K562 (cell line): ENCODE results near the gene JPH2. TPM values are rescaled to one million over a fixed set of nuclear protein-coding genes. Genes with fewer than 3 reads are reported as not detected.
A peak's percentile ranks its signal among the peaks of the same experiment; 100 is the strongest.

Source experiments
- CCAR2 ChIP-seq: fragments of 200-400 bp; formaldehyde crosslinking; IDR thresholded peaks from 2 replicates; pipeline ENCODE4 v1.6.1; 2017; ENCODE audit warnings: mild to moderate bottlenecking, low read depth, low read length
- HINFP ChIP-seq: fragments of 450-650 bp; conservative IDR thresholded peaks from 2 replicates; pipeline ENCODE4 v1.6.1; 2016; ENCODE audit warnings: missing genetic modification characterization, low read depth, mild to moderate bottlenecking, control low read depth, missing compliant biosample characterization
- MAFK ChIP-seq: IDR thresholded peaks from 2 replicates; pipeline ENCODE4 v1.6.1; 2011; ENCODE audit warnings: low read length, improper control_type of control experiment
- MYBL2 ChIP-seq, 2 experiments: fragments of 450-650 bp in 1 of 2; sonication (generic) in 1 of 2; formaldehyde crosslinking in 1 of 2; IDR thresholded peaks; 2 replicates each; pipeline versions ENCODE4 v1.6.1 to v1.8.1; 2017 to 2022; ENCODE audit warnings: borderline replicate concordance in 1 of 2, inconsistent platforms in 1 of 2, low read depth in 1 of 2, mild to moderate bottlenecking in 1 of 2, missing genetic modification reagents in 1 of 2, moderate library complexity in 1 of 2
- SMARCA4 ChIP-seq: fragments of 450-650 bp; IDR thresholded peaks from 2 replicates; pipeline ENCODE4 v1.6.1; 2016
- SREBF1 ChIP-seq: fragments of 150-350 bp; IDR thresholded peaks from 2 replicates; pipeline ENCODE4 v1.6.1; 2014; ENCODE audit warnings: antibody characterized with exemption, low read depth, low read length, borderline replicate concordance
- TBL1XR1 ChIP-seq, 2 experiments: IDR thresholded peaks; 2 replicates each; pipeline ENCODE4 v1.6.1; 2012; ENCODE audit warnings: improper control_type of control experiment in 2 of 2, low read length in 2 of 2, mild to moderate bottlenecking in 1 of 2
- ZKSCAN8 ChIP-seq: fragments of 200-800 bp; sonication (Bioruptor generic); IDR thresholded peaks from 2 replicates; pipeline ENCODE4 v1.6.1; 2016; ENCODE audit warnings: missing genetic modification characterization, missing compliant biosample characterization
- ZNF133 ChIP-seq: fragments of 250-450 bp; sonication (Bioruptor Pico); IDR thresholded peaks from 2 replicates; pipeline ENCODE4 v1.4.0; 2020; ENCODE audit warnings: mild to moderate bottlenecking
- ZNF165 ChIP-seq: fragments of 250-450 bp; sonication (Bioruptor Pico); IDR thresholded peaks from 2 replicates; pipeline ENCODE4 v1.4.0; 2020; ENCODE audit warnings: borderline replicate concordance
- ZNF174 ChIP-seq: fragments of 250-450 bp; sonication (Bioruptor Pico); IDR thresholded peaks from 2 replicates; pipeline ENCODE4 v1.4.0; 2020; ENCODE audit warnings: mild to moderate bottlenecking
- ZNF316 ChIP-seq: fragments of 450-650 bp; IDR thresholded peaks from 2 replicates; pipeline ENCODE4 v1.6.1; 2016
- ZNF592 ChIP-seq: fragments of 450-650 bp; IDR thresholded peaks from 2 replicates; pipeline ENCODE4 v1.6.1; 2017; ENCODE audit warnings: antibody characterized with exemption, mild to moderate bottlenecking
- ZNF740 ChIP-seq, 3 experiments: fragments of 200-800 bp in 1 of 3; sonication (Bioruptor generic) in 1 of 3; sonication (generic) in 1 of 3; formaldehyde crosslinking in 1 of 3; IDR thresholded peaks; 2 replicates each; pipeline versions ENCODE4 v1.6.1 to v1.8.0; 2016 to 2022; ENCODE audit warnings: mild to moderate bottlenecking in 2 of 3, missing compliant biosample characterization in 2 of 3, missing genetic modification characterization in 2 of 3, missing genetic modification reagents in 1 of 3
- ZZZ3 ChIP-seq: fragments of 450-650 bp; IDR thresholded peaks from 2 replicates; pipeline ENCODE4 v1.6.1; 2016; ENCODE audit warnings: antibody characterized with exemption, mild to moderate bottlenecking, moderate library complexity
- polyA plus RNA-seq, 8 experiments: library from polyadenylated mRNA; depleted of rRNA in 4 of 8; stranded (reverse) in 5 of 8; unstranded in 3 of 8; fragments of >200 nt; fragmentation: Nextera tagmentation in 2 of 8; fragmentation: Illumina TruSeq in 1 of 8; extraction: Ambion mirVana in 2 of 8; extraction: Trizol in 1 of 8; gene quantifications; 2 replicates each; pipeline versions ENCODE4 v1.2.1 to v1.2.3, GENCODE V29; 2011 to 2014; ENCODE audit warnings: inconsistent platforms in 1 of 8, missing spikeins in 1 of 8
- total RNA-seq, 7 experiments: library from RNA; depleted of rRNA in 6 of 7; stranded (reverse); fragments of >200 nt in 6 of 7; fragmentation: Illumina TruSeq in 2 of 7; extraction: Trizol in 2 of 7; gene quantifications; 2 replicates each; pipeline versions ENCODE4 v1.2.1 to v1.2.3, GENCODE V29; 2011 to 2021; ENCODE audit warnings: low replicate concordance in 1 of 7

JPH2 gene
- total and polyA plus RNA-seq, 9 of the 15 experiments (the other 6 are each of a cell fraction or from before 2014, with no cell fraction given), result not detected

GRCh38 chr20:44097521-44098255 lies 89.3 kb downstream of the JPH2 start (continued):
- peak; percentile 64; the same call in 1 of the 2 replicates for TF ChIP-seq ZNF592
- peak; percentile 66; the same call in 1 of the 2 replicates for TF ChIP-seq MAFK
- TF ChIP-seq HINFP, result peak; percentile 40; the same call in 1 of the 2 replicates
- no peak for TF ChIP-seq CCAR2
- TF ChIP-seq ZZZ3, result no peak
- peak; percentile 11; the same call in 1 of the 2 replicates for TF ChIP-seq SMARCA4
- no peak for TF ChIP-seq SREBF1
- no peak for TF ChIP-seq MYBL2 (IDR thresholded peaks at IDR 0.05; ENCODE audit: low read depth)
- TF ChIP-seq MYBL2 (CRISPR knock-in tag; IDR thresholded peaks at IDR 0.05; ENCODE audit: borderline replicate concordance), result no peak
- no peak for TF ChIP-seq ZNF133
- no peak for TF ChIP-seq ZNF740 (CRISPR knock-in tag; IDR thresholded peaks at IDR 0.05)
- peak in 1 of 2 experiments; percentile 36; a peak in 1 of 4 replicates for TF ChIP-seq ZNF740 (tag; IDR thresholded peaks at IDR 0.05)
- TF ChIP-seq ZKSCAN8, result peak; percentile 75; the same call in 1 of the 2 replicates
- no peak for TF ChIP-seq ZNF165 (CRISPR knock-in tag)
- TF ChIP-seq ZNF174 (CRISPR knock-in tag), result no peak
- peak; percentile 86 for TF ChIP-seq ZNF316
- no peak for TF ChIP-seq TBL1XR1 (IDR thresholded peaks at IDR 0.05; ENCODE audit: low read length in 2 of 2)
- TF ChIP-seq, all 486 proteins: peak for 35
